IMR-90 (cell line): ENCODE data around the gene MAGI2. TPM values are rescaled to one million over a fixed set of nuclear protein-coding genes. Genes with fewer than 3 reads are reported as not detected.

ENCODE experiments used
- ATAC-seq: fragments of 200-7000 bp; cut with Tn5 transposase; 2 replicates; pipeline ENCODE4 v1.9.1; 2020; ENCODE audit warnings: low read depth, mild to moderate bottlenecking, moderate library complexity
- BruUV-seq: library from RNA; stranded (reverse); fragments of 400-500 nt; replicated peaks from 2 replicates; lab custom pipeline; 2021; lab: Mats Ljungman, UMichigan
- CTCF ChIA-PET: fragments of 300-600 bp; formaldehyde crosslinking; extraction: SDS; loops from one replicate; lab custom pipeline; 2021; ENCODE audit warnings: antibody characterized with exemption; lab: Yijun Ruan, JAX
- POLR2A ChIA-PET: fragments of 300-600 bp; sonication (Branson Sonifier 250); formaldehyde crosslinking; loops from one replicate; lab custom pipeline; 2022; ENCODE audit warnings: antibody characterized with exemption; ENCODE audit not compliant: unreplicated experiment; lab: Charles Lee
- DNase-seq: peaks from one replicate; pipeline ENCODE4 v3.0.0; 2013
- H2AFZ ChIP-seq: replicated peaks from 2 replicates; pipeline ENCODE3; 2013; ENCODE audit warnings: low read length, mild to moderate bottlenecking; ENCODE audit not compliant: poor library complexity
- H2AK5ac ChIP-seq: 2 replicates; pipeline ENCODE4 v1.6.1; 2013; ENCODE audit warnings: low read depth, low read length, inconsistent platforms
- H2AK9ac ChIP-seq: replicated peaks from 2 replicates; pipeline ENCODE3; 2013; ENCODE audit warnings: mild to moderate bottlenecking, low read depth, low read length, moderate library complexity; ENCODE audit not compliant: poor library complexity
- H2BK120ac ChIP-seq: 2 replicates; pipeline ENCODE4 v1.6.1; 2013; ENCODE audit warnings: low read depth, low read length, inconsistent platforms
- H2BK15ac ChIP-seq: 3 replicates; pipeline ENCODE4 v1.6.1; 2013; ENCODE audit warnings: low read depth, low read length, inconsistent platforms
- H2BK20ac ChIP-seq: 2 replicates; pipeline ENCODE4 v1.6.1; 2013; ENCODE audit warnings: low read depth, mild to moderate bottlenecking, inconsistent platforms, low read length, moderate library complexity
- H2BK5ac ChIP-seq: 2 replicates; pipeline ENCODE4 v1.6.1; 2013; ENCODE audit warnings: mild to moderate bottlenecking, low read depth, low read length, inconsistent platforms; ENCODE audit not compliant: poor library complexity, severe bottlenecking
- H3K14ac ChIP-seq: replicated peaks from 2 replicates; pipeline ENCODE4 v1.6.1; 2013; ENCODE audit warnings: low read depth, low read length, inconsistent platforms
- H3K18ac ChIP-seq: 2 replicates; pipeline ENCODE4 v1.6.1; 2013; ENCODE audit warnings: low read depth, low read length, control low read depth
- H3K23ac ChIP-seq: 2 replicates; pipeline ENCODE4 v1.6.1; 2013; ENCODE audit warnings: low read depth, low read length, inconsistent platforms
- H3K27ac ChIP-seq: 2 replicates; pipeline ENCODE4 v1.5.1; 2013; ENCODE audit warnings: mild to moderate bottlenecking, control low read depth, low read length; ENCODE audit not compliant: insufficient read depth
- H3K27me3 ChIP-seq: 2 replicates; pipeline ENCODE4 v1.6.1; 2013; ENCODE audit warnings: low read length; ENCODE audit not compliant: control insufficient read depth, insufficient read depth
- H3K36me3 ChIP-seq: 2 replicates; pipeline ENCODE4 v1.6.1; 2013; ENCODE audit warnings: low read length, mixed read lengths; ENCODE audit not compliant: control insufficient read depth, insufficient read depth
- H3K4ac ChIP-seq: 2 replicates; pipeline ENCODE4 v1.6.1; 2013; ENCODE audit warnings: low read depth, low read length, inconsistent platforms
- H3K4me1 ChIP-seq: 2 replicates; pipeline ENCODE4 v1.6.1; 2013; ENCODE audit warnings: low read length, mixed read lengths; ENCODE audit not compliant: control insufficient read depth, insufficient read depth
- H3K4me2 ChIP-seq: 2 replicates; pipeline ENCODE4 v1.6.1; 2013; ENCODE audit warnings: low read depth, mild to moderate bottlenecking, control low read depth, low read length, moderate library complexity
- H3K4me3 ChIP-seq: 2 replicates; pipeline ENCODE4 v1.5.1; 2013; ENCODE audit warnings: low read depth, mild to moderate bottlenecking, control low read depth, low read length, moderate library complexity; ENCODE audit not compliant: insufficient read depth
- H3K56ac ChIP-seq: 2 replicates; pipeline ENCODE4 v1.6.1; 2013; ENCODE audit warnings: low read length, inconsistent platforms; ENCODE audit not compliant: insufficient read depth; ENCODE audit errors: extremely low read depth
- H3K79me1 ChIP-seq, 2 experiments: 2 replicates each; pipeline ENCODE4 v1.6.1; 2013; ENCODE audit warnings: low read length in 2 of 2, inconsistent platforms in 1 of 2, low read depth in 1 of 2
- H3K9ac ChIP-seq: 2 replicates; pipeline ENCODE4 v1.6.1; 2013; ENCODE audit warnings: low read depth, low read length, control low read depth
- H3K9me1 ChIP-seq: 2 replicates; pipeline ENCODE4 v1.6.1; 2013; ENCODE audit warnings: low read length, inconsistent platforms; ENCODE audit not compliant: insufficient read depth
- H3K9me3 ChIP-seq: 2 replicates; pipeline ENCODE4 v1.6.1; 2013; ENCODE audit warnings: low read length; ENCODE audit not compliant: control insufficient read depth, insufficient read depth
- H4K20me1 ChIP-seq: 2 replicates; pipeline ENCODE4 v1.6.1; 2013; ENCODE audit warnings: low read length, inconsistent platforms; ENCODE audit not compliant: insufficient read depth
- H4K5ac ChIP-seq: 2 replicates; pipeline ENCODE4 v1.6.1; 2013; ENCODE audit warnings: mild to moderate bottlenecking, low read depth, low read length, control low read depth
- H4K8ac ChIP-seq, 2 experiments: 2 replicates each; pipeline ENCODE4 v1.6.1; 2013; ENCODE audit warnings: low read depth in 2 of 2, low read length in 2 of 2, control low read depth in 1 of 2, inconsistent platforms in 1 of 2
- H4K91ac ChIP-seq: 2 replicates; pipeline ENCODE4 v1.6.1; 2013; ENCODE audit warnings: low read depth, low read length, inconsistent platforms; ENCODE audit not compliant: insufficient read depth
- BHLHE40 ChIP-seq: fragments of 150-350 bp; IDR thresholded peaks from 2 replicates; pipeline ENCODE4 v1.6.1; 2016; ENCODE audit warnings: mild to moderate bottlenecking, low read depth, low read length
- CEBPB ChIP-seq: IDR thresholded peaks from 2 replicates; pipeline ENCODE4 v1.6.1; 2012; ENCODE audit warnings: low read depth, low read length, improper control_type of control experiment
- CTCF ChIP-seq: conservative IDR thresholded peaks from 2 replicates; pipeline ENCODE4 v1.5.1; 2012; ENCODE audit warnings: mild to moderate bottlenecking, low read depth, low read length, improper control_type of control experiment
- NFE2L2 ChIP-seq: fragments of 150-350 bp; IDR thresholded peaks from 2 replicates; pipeline ENCODE4 v1.6.1; 2016; ENCODE audit warnings: low read depth, mild to moderate bottlenecking, low read length
- POLR2A ChIP-seq: IDR thresholded peaks from 2 replicates; pipeline ENCODE4 v1.6.1; 2012; ENCODE audit warnings: mild to moderate bottlenecking, low read depth, low read length
- RAD21 ChIP-seq: IDR thresholded peaks from 2 replicates; pipeline ENCODE4 v1.6.1; 2012; ENCODE audit warnings: low read length, improper control_type of control experiment
- RCOR1 ChIP-seq: IDR thresholded peaks from 2 replicates; pipeline ENCODE4 v1.6.1; 2012; ENCODE audit warnings: mild to moderate bottlenecking, low read length, improper control_type of control experiment; ENCODE audit not compliant: insufficient replicate concordance
- RFX5 ChIP-seq: IDR thresholded peaks from 2 replicates; pipeline ENCODE4 v1.8.0; 2012; ENCODE audit warnings: low read depth, mild to moderate bottlenecking, low read length, moderate library complexity
- SMC3 ChIP-seq: fragments of 150-350 bp; IDR thresholded peaks from 2 replicates; pipeline ENCODE4 v1.6.1; 2016; ENCODE audit warnings: low read depth, mild to moderate bottlenecking, antibody characterized with exemption, low read length, moderate library complexity
- WGBS, 2 experiments: methylation state at CpG; one replicate each; pipeline versions ENCODE4 v1.1.5 to v1.1.7; 2013; ENCODE audit warnings: missing lambda C conversion rate in 2 of 2; ENCODE audit not compliant: insufficient read length in 1 of 2; ENCODE audit errors: extremely low coverage in 2 of 2; 5-methylcytosine and 5-hydroxymethylcytosine counted together
- dilution Hi-C: fragments of 300-500 bp; cut with HindIII; formaldehyde crosslinking; loops from one replicate; pipeline ENCODE4 v1.14.3; 2018; ENCODE audit warnings: low sequenced_read_pairs; ENCODE audit not compliant: unreplicated experiment
- in situ Hi-C: fragments of 300-500 bp; cut with MboI; formaldehyde crosslinking; loops from 3 replicates; pipeline ENCODE4 v1.14.3; 2019; ENCODE audit warnings: low sequenced_read_pairs, inconsistent platforms, mixed read lengths
- intact Hi-C: fragments of 100-400 bp; cut with micrococcal nuclease; formaldehyde crosslinking; loops from 2 replicates; pipeline ENCODE4 v1.10.0; 2022
- polyA plus RNA-seq, 3 experiments: library from polyadenylated mRNA; depleted of rRNA; stranded (reverse); fragments of >200 nt; gene quantifications; 2 replicates each; pipeline ENCODE4 v1.2.3, GENCODE V29; 2012; ENCODE audit warnings: low replicate concordance in 1 of 3
- total RNA-seq: library from RNA; depleted of rRNA; stranded (reverse); fragments of >200 nt; gene quantifications from 2 replicates; pipeline ENCODE4 v1.2.3, GENCODE V29; 2012
- TF ChIP-seq, protein P1 (sequence below): fragments of 150-350 bp; IDR thresholded peaks from 2 replicates; pipeline ENCODE4 v1.6.1; 2016; ENCODE audit warnings: low read depth, mild to moderate bottlenecking, low read length, moderate library complexity, borderline replicate concordance
- TF ChIP-seq, protein P2 (sequence below): fragments of 150-350 bp; IDR thresholded peaks from 2 replicates; pipeline ENCODE4 v1.6.1; 2017; ENCODE audit warnings: mild to moderate bottlenecking, antibody characterized with exemption, low read length, low read depth

The MAGI2 gene
- total and polyA plus RNA-seq, 2 of the 4 experiments (the other 2 are of a cell fraction): 2.5 to 17.9 TPM

DNA sequence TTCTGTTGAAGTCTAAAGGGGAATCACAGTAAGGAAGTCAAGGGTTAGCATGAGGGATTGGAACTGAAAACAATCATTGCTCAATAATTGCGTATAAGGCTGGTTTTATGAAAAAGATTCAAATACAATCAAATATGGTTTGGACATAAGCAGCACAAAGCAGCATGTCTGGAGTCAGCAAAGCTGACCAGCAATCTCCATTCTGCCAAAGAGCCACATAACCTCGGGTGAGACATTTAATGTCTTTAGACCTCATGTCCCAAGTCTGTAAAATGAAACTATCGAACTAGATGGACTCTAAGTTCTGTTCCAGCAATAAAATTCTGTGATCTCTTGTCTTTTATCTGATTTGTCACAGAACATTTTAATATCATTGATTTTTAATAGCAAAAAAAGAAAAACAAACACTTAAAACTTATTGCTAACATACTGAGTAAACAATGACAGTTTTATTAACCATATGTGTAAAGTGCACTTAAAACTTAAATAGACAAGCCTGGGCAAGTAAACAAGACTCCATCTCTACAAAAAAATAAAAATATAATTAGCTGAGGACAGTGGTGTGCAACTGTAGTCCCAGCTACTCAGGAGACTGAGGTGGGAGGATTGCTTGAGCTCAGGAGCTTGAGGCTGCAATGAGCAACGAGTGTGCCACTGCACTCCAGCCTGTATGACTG is 217.0 kb downstream of the MAGI2 start:
- 60% methylated on average over 1 of the region's 4 CpGs; no CpG with 5 or more reads in 1 of the 2 experiments for WGBS, 2 experiments
- no peak for TF ChIP-seq RAD21
- TF ChIP-seq, protein P1, sequence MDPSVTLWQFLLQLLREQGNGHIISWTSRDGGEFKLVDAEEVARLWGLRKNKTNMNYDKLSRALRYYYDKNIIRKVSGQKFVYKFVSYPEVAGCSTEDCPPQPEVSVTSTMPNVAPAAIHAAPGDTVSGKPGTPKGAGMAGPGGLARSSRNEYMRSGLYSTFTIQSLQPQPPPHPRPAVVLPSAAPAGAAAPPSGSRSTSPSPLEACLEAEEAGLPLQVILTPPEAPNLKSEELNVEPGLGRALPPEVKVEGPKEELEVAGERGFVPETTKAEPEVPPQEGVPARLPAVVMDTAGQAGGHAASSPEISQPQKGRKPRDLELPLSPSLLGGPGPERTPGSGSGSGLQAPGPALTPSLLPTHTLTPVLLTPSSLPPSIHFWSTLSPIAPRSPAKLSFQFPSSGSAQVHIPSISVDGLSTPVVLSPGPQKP: no peak
- no peak for TF ChIP-seq POLR2A
- no peak for TF ChIP-seq NFE2L2
- no peak for TF ChIP-seq SMC3
- TF ChIP-seq BHLHE40: no peak
- TF ChIP-seq RFX5: no peak
- no peak for TF ChIP-seq RCOR1
- TF ChIP-seq CTCF: no peak
- TF ChIP-seq CEBPB: no peak
- TF ChIP-seq, protein P2, sequence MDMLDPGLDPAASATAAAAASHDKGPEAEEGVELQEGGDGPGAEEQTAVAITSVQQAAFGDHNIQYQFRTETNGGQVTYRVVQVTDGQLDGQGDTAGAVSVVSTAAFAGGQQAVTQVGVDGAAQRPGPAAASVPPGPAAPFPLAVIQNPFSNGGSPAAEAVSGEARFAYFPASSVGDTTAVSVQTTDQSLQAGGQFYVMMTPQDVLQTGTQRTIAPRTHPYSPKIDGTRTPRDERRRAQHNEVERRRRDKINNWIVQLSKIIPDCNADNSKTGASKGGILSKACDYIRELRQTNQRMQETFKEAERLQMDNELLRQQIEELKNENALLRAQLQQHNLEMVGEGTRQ: no peak

More for the DNA sequence above, 217.0 kb downstream of the MAGI2 start:
- intact Hi-C loops: no loop called here
- Histone ChIP-seq H2AK5ac (no peak overlapping the region), H3K4ac (peak overlapping the region; percentile 61; the same call in 1 of the 2 replicates), H3K27ac (no peak overlapping the region), H2BK120ac (no peak overlapping the region), H4K20me1 (0 out of 2 replicates have a peak, but pooled peaks cover 4% of the 10 kb centered on the region), H2BK20ac (no peak overlapping the region), H3K14ac (no peak overlapping the region; the same call in 1 of the 2 replicates), H3K9me3 (no peaks in the 10 kb centered on the region), H4K91ac (no peak overlapping the region), H3K4me3 (no peak overlapping the region), H3K36me3 (no peaks in the 10 kb centered on the region), H3K18ac (peak overlapping the region; percentile 47; the same call in 1 of the 2 replicates), H2AFZ (no peak overlapping the region), H4K8ac (no peak overlapping the region; a peak in 1 of 4 replicates), H3K56ac (no peak overlapping the region), H3K79me1 (peaks cover 9 to 11% of the 10 kb centered on the region in 2 experiments; a peak in 3 of 4 replicates), H3K23ac (no peak overlapping the region), H3K9me1 (0 out of 2 replicates have a peak, but pooled peaks cover 4% of the 10 kb centered on the region), H4K5ac (0 out of 2 replicates have a peak overlapping the region, but pooled peaks have one; percentile 42), H3K4me2 (no peak overlapping the region), H2BK5ac (no peak overlapping the region), H3K27me3 (no peaks in the 10 kb centered on the region), H2BK15ac (no peak overlapping the region), H2AK9ac (no peak overlapping the region), H3K4me1 (peaks cover 3% of the 10 kb centered on the region; the same call in 1 of the 2 replicates), H3K9ac (no peak overlapping the region)
- BruUV-seq: no TSS peak
- dilution Hi-C loops: no loop called here
- DNase-seq (no peak), ATAC-seq (no peak)
- in situ Hi-C loops: no loop called here
- ChIA-PET POLR2A (no interaction called here), CTCF (no interaction called here)
